ENCODE results near the gene DTYMK.

Gene DTYMK

DNA sequence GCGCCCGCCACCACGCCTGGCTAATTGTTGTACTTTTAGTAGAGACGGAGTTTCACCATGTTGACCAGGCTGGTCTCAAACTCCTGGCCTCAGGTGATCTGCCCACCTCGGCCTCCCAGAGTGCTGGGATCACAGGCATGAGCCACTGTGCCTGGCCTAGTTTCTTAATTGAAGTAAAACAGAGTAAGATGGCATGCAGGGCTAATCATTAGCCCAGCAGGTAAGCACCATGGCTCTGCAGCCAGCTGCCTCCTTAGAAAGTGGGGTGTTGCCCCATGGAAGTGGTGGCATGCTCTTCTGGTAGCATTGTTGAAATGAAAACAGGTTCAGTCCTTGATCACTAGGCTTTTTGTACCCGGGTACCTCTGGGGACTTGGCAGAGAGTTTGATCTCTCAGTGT lies 36.7 kb downstream of the DTYMK start:
- no peak for DNase-seq (ENCODE audit: low read depth in 2 of 2)

- DNase-seq (ENCODE audit: low read depth in 2 of 2), result no peak
Measured at GRCh38 chr2:241649404-241649803, 37.2 kb downstream of the DTYMK start.

DNA sequence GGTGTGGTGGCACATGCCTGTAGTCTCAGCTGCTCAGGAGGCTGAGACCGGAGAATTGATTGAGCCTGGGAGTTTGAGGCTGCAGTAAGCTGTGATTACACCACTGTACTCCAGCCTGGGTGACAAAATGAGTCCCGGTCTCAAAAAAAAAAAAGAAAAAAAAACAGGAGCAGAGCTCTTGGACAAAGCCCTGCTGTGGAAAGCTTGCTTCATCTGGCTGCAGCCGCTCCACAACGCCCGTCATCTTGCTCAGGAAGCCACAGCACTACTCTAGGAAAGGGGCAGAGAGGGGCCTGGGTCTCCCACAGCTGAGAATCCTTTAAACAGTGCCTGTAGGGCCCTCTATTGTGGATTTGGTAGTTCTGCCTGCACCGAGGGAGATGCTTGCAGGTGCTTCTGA lies 38.2 kb downstream of the DTYMK start:
- DNase-seq (ENCODE audit: low read depth in 2 of 2), result no peak

- DNase-seq (ENCODE audit: low read depth in 2 of 2), result no peak
Measured at GRCh38 chr2:241645915-241646645, 40.5 kb downstream of the DTYMK start.

DNA sequence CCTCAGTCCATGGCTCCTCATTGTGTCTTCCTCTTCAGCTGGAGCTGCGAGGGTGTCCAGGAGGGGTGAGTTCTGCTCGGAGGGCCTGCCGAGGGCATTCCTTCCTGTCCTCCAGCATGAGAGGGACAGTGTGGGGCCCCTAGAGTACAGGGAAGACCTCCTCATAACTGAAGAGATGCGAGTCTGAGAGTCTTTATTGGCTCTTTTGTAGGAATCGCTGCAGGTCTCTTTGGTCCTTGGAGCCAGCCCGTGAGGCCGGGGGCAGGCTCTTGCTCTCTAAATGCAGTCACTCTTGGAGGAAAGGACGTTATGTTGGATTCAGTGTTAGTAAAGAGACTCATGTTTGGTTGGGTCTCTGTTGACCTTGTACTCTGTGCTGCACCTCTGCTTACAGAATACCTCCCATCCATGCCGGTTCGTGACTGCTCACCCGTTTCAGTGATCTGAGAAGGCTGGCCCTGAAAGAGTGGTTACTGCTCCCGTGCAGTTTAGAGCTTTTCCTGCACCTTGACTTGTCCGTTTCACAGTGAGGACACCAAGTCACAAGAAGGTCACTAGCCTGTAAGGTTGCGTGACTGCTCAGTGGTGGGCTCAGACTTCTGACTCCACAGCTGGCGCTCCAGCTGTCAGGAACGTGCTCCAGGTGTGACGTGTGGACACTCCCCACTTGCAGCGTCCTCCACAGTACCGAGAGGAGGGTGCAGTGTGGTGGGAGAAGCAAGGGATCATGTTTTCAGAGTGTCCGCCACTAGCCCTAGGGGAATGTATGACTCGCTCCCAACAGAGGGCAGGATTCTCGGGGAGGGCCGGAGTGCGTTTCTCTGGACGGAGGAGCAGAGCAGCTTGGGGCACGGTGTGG lies 41.3 kb downstream of the DTYMK start:
- no peak for DNase-seq (ENCODE audit: low read depth in 2 of 2)

- no peak for DNase-seq (ENCODE audit: low read depth in 2 of 2)
Measured at GRCh38 chr2:241641631-241642030, 45.0 kb downstream of the DTYMK start.

GRCh38 chr2:241640165-241640795 lies 46.3 kb downstream of the DTYMK start:
- DNase-seq (ENCODE audit: low read depth in 2 of 2), result no peak

- no peak for DNase-seq (ENCODE audit: low read depth in 2 of 2)
Measured at GRCh38 chr2:241639385-241639784, 47.2 kb downstream of the DTYMK start.

- DNase-seq (ENCODE audit: low read depth in 2 of 2), result no peak
Measured at GRCh38 chr2:241638940-241639339, 47.7 kb downstream of the DTYMK start.

- no peak for DNase-seq (ENCODE audit: low read depth in 2 of 2)
Measured at GRCh38 chr2:241637795-241638660, 48.6 kb downstream of the DTYMK start.

GRCh38 chr2:241637018-241637794 lies 49.4 kb downstream of the DTYMK start, which contains the start of the genes ATG4B and THAP4:
Gene ATG4B, plus strand, starts transcription at chr2:241637693. Its CDS starts 22 bp downstream, at chr2:241637715.
Gene THAP4, minus strand, starts transcription at chr2:241637158. Its CDS starts 141 bp downstream, at chr2:241637017.
- DNase-seq (ENCODE audit: low read depth in 2 of 2), result peak; percentile 39 to 54

- no peak for DNase-seq (ENCODE audit: low read depth in 2 of 2)
Measured at GRCh38 chr2:241636182-241637017, 50.2 kb downstream of the DTYMK start.

DNA sequence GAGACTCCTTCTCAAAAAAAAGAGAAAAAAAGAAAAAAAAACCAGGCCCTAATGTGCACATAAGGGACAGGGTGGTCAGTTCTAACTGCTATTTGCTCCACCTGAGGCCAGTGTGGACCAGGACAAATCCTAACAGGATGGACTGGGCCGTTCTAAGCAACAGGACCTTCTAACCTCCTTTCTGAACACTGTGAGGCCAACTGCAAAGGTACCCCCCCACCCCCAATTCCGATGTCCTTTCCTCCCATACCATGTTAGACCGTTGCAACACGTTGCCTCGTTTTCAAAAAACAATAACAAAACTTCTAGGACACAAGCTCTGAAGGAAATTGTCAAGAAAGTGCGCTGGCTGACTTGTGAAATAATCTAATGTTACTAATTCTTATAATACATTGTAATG lies 50.9 kb downstream of the DTYMK start:
- DNase-seq (ENCODE audit: low read depth in 2 of 2), result no peak

DNA sequence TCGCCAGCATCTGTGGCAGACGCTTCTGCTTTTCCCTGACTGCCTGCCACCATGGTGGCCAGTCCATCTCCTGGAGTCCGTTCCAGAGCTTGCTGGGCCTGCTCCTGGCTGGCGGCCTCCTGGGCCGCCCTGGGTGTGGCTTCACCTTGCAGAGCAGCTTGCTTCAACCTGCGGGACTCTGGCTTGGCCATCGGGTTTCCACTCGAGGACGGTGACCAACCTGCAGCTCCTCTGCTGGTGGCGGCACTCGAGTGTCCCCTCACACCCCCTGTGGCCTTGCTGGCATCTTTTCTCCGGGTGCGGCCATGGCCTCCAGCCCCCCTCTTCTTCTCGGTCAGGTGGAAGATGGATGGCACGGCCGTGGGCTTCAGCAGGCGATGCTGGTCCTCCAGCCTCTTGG lies 53.1 kb downstream of the DTYMK start:
- no peak for DNase-seq (ENCODE audit: low read depth in 2 of 2)

DNA sequence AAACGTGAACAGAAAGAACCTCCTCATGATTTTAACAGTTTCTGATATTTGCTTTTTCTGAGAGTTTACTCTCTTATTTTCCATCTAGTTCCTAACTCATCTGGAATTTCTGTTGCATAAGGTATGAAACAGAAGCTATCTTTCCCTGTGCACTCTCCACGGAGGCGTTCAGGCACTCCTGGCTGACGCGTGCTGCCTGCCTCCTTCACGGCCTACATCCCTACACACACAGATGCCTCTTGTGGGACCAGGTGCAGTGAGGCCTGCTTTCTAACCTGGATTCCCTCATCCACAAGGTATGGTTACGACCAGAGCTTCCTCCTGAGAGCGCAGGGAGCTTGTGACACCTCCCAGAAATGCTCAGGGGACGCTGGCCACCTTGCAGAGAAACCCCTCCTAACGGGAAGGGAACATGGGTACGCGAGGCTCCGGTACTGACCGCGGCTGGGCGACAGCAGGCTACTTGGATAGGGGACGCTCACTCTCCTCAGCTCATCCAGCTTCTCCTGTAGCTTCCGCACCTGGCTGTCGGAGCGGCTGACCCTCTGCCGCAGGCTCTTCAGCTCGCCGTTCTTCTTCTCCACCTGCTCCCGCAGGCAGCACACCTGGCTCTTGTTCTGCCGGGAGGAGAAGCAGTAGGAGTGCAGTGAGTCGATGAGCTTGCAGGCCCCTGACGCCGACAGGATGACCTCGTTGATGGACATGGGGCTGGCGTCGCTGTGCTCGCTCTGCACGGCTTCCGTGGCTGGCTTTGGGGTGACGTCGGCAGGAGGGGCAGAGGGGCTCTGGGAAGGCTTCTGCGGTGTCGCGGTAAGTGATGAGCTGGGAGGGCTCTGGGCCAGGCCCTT lies 53.9 kb downstream of the DTYMK start:
- DNase-seq (ENCODE audit: low read depth in 2 of 2), result no peak

DNA sequence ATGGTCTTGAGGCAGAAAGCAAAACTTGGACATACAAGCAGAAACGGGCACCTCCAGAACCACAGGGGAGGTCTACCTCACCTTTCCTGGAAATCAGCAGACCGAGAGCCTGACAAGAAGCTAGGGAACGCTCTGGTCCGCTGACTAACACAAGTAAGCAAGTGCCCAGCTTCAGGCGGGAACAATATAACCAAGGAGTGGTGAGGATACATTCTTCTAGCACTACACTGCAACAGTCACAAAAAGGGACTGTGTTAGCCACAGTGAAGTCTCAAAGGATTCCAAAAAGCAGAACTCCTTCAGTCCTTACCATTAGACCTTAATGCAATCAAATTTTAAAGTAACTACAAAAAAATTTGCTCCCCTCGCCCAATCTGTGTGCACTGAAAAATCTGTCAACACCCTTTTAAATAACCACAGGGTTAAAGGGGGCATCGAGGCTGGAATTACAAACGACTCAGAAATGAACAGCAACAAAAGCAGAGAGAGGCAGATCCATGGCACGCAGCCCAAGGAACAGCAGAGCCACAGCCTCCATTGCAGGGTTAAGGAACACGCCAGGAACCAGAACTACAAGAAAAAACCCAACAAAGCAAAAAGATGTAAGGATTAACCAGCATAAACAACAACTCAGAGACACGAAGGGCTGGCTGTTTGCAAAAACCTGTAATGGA lies 56.7 kb downstream of the DTYMK start:
- no peak for DNase-seq (ENCODE audit: low read depth in 2 of 2)

GRCh38 chr2:241627675-241628074 lies 58.9 kb downstream of the DTYMK start:
- DNase-seq (ENCODE audit: low read depth in 2 of 2), result no peak

All from stimulated activated CD8-positive, alpha-beta memory T cell treated with anti-CD3 and anti-CD28 coated beads, Interleukin-2, amount 100 ng/mL, for 1 hour (primary cell).